Measurements from ENCODE around the gene C1RL.

GRCh38 chr12:7090222-7090998 is 18.6 kb downstream of the C1RL start:
- TF ChIP-seq CTCF (IDR thresholded peaks at IDR 0.05; ENCODE audit: borderline replicate concordance, extremely low read depth, low read length, poor library complexity, severe bottlenecking) (no peak), EZH2 (IDR thresholded peaks at IDR 0.05; ENCODE audit: borderline replicate concordance, low read depth, low read length, severe bottlenecking) (no peak)

Measured in DND-41 (cell line).